ENCODE data around the gene ITM2C. TPM values are rescaled to one million over a fixed set of nuclear protein-coding genes. Genes with fewer than 3 reads are reported as not detected.

The ITM2C gene
- total and polyA plus RNA-seq, 2 of the 8 experiments (the other 6 are each of a cell fraction or from before 2014, with no cell fraction given): 362 to 742 TPM

- 93% methylated on average over 14 of the region's 14 CpGs; no CpG with 5 or more reads in 1 of the 2 experiments for WGBS, 2 experiments (ENCODE audit: extremely low coverage in 1 of 2, insufficient coverage in 1 of 2, insufficient read length in 1 of 2, insufficient replicate concordance in 2 of 2, low coverage in 1 of 2, low lambda C conversion rate in 2 of 2, missing lambda C conversion rate in 1 of 2)
- Histone ChIP-seq H3K23me2 (ENCODE audit: low read depth, low read length) (no peaks in the 10 kb centered on the region), H2AK5ac (ENCODE audit: low read depth, low read length) (no peak overlapping the region), H3K9ac (replicated peaks in 1 of 4; ENCODE audit: extremely low read depth in 1 of 4, low read depth in 3 of 4, low read length in 3 of 4) (no peak overlapping the region), H3K4me1 (replicated peaks in 1 of 4; ENCODE audit: control insufficient read depth in 3 of 4, insufficient read depth in 4 of 4, low read length in 3 of 4) (peaks cover 5 to 16% (median 9%) of the 10 kb centered on the region in 4 experiments), H3K9me3 (ENCODE audit: insufficient read depth in 2 of 2, low read depth in 1 of 2, low read length in 1 of 2) (no peaks in the 10 kb centered on the region), H4K8ac (ENCODE audit: extremely low read depth, insufficient read depth, low read length) (no peak overlapping the region), H3K23ac (ENCODE audit: insufficient read length) (no peak overlapping the region), H3K27me3 (replicated peaks in 1 of 4; ENCODE audit: control insufficient read depth in 3 of 4, extremely low read depth in 1 of 4, insufficient read depth in 3 of 4, low read length in 3 of 4) (no peaks in the 10 kb centered on the region), H3K14ac (ENCODE audit: insufficient read length) (no peak overlapping the region), H3K56ac (replicated peaks; ENCODE audit: insufficient read length, low read depth, low read length) (no peak overlapping the region), H3K27ac (ENCODE audit: low read depth, low read length) (no peak overlapping the region), H3K4me2 (ENCODE audit: insufficient read depth in 1 of 2, low read depth in 2 of 2, low read length in 2 of 2) (no peak overlapping the region), H2BK12ac (ENCODE audit: low read depth, low read length) (peak overlapping the region; percentile 68; the same call in 1 of the 2 replicates), H3K79me2 (ENCODE audit: control insufficient read depth in 1 of 2, insufficient read depth in 2 of 2, low read length in 2 of 2) (no peaks in the 10 kb centered on the region), H3K36me3 (ENCODE audit: control insufficient read depth in 2 of 4, insufficient read depth in 4 of 4, low read length in 3 of 4) (no peaks in the 10 kb centered on the region), H4K91ac (replicated peaks; ENCODE audit: insufficient read length, low read length) (no peak overlapping the region), H3K18ac (ENCODE audit: extremely low read depth, low read length) (no peak overlapping the region), H2AFZ (ENCODE audit: low read length) (no peak overlapping the region), H2BK5ac (ENCODE audit: low read depth, low read length) (no peak overlapping the region), H2BK120ac (replicated peaks; ENCODE audit: low read depth, low read length) (no peak overlapping the region), H2BK15ac (ENCODE audit: low read length) (no peak overlapping the region), H4K5ac (ENCODE audit: insufficient read length, low read depth, low read length) (no peak overlapping the region), H3K4me3 (ENCODE audit: extremely low read depth in 1 of 4, insufficient read depth in 2 of 4, low read depth in 3 of 4, low read length in 4 of 4) (no peak overlapping the region), H3K4ac (replicated peaks; ENCODE audit: insufficient read length, low read depth, low read length) (no peak overlapping the region), H2BK20ac (ENCODE audit: low read length) (no peak overlapping the region), H4K20me1 (replicated peaks in 1 of 2; ENCODE audit: control insufficient read depth in 1 of 2, insufficient read depth in 2 of 2, low read length in 2 of 2) (no peaks in the 10 kb centered on the region), H3K79me1 (ENCODE audit: low read depth, low read length) (no peaks in the 10 kb centered on the region)
- no peak for FAIRE-seq
- POLR2A ChIA-PET (ENCODE audit: partially characterized antibody): no interaction called here
- DNase-seq (ENCODE audit: low read depth in 1 of 2, low spot score in 2 of 2): no peak
- CTCF ChIA-PET (ENCODE audit: partially characterized antibody): interaction anchor here (1.5 kb wide), 1 partner anchor 11 kb away, joined by 7 read pairs; no protein-coding TSS in a partner anchor
- no peak for TF ChIP-seq KDM5A (IDR thresholded peaks at IDR 0.05; ENCODE audit: low read length)
- no peak for TF ChIP-seq TAF7 (optimal IDR thresholded peaks at IDR 0.05; ENCODE audit: borderline replicate concordance, low read depth, low read length)
- TF ChIP-seq, protein P1, sequence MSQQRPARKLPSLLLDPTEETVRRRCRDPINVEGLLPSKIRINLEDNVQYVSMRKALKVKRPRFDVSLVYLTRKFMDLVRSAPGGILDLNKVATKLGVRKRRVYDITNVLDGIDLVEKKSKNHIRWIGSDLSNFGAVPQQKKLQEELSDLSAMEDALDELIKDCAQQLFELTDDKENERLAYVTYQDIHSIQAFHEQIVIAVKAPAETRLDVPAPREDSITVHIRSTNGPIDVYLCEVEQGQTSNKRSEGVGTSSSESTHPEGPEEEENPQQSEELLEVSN (IDR thresholded peaks at IDR 0.05): no peak
- no peak for TF ChIP-seq EP300 (IDR thresholded peaks at IDR 0.05; ENCODE audit: borderline replicate concordance in 1 of 2, low read depth in 2 of 2, low read length in 2 of 2)
- TF ChIP-seq SIRT6 (IDR thresholded peaks at IDR 0.05; ENCODE audit: low read length): no peak
- TF ChIP-seq RXRA (IDR thresholded peaks at IDR 0.05; ENCODE audit: insufficient read depth, low read depth, low read length): no peak
- no peak for TF ChIP-seq GABPA (IDR thresholded peaks at IDR 0.05; ENCODE audit: borderline replicate concordance, insufficient read depth, low read length)
Measured at GRCh38 chr2:230888824-230889400, 24.2 kb downstream of the ITM2C start.
